Measurements from ENCODE around the gene DUSP6. TPM values are rescaled to one million over a fixed set of nuclear protein-coding genes. Genes with fewer than 3 reads are reported as not detected.
"Not testable (repeated sequence)": the region's sequence is repeated elsewhere in the genome, so short reads cannot be mapped to it uniquely, and the experiment has no call there.

Gene DUSP6
- total RNA-seq, 1 experiment from 2014 or later: 109 TPM

GRCh38 chr12:89345830-89346740 is 6.2 kb downstream of the DUSP6 start:
- peak overlapping the region; percentile 49 for H3K4me3 ChIP-seq (ENCODE audit: low read length)
- H3K36me3 ChIP-seq (ENCODE audit: insufficient read depth, low read length): peaks cover 9% of the 10 kb centered on the region; the same call in 1 of the 2 replicates
- peak; percentile 97 for DNase-seq
- 0 out of 2 replicates have a peak, but pooled peaks cover 3% of the 10 kb centered on the region for H4K20me1 ChIP-seq (ENCODE audit: insufficient read depth, low read depth, low read length)
- H3K79me2 ChIP-seq (ENCODE audit: low read length): peaks cover 28% of the 10 kb centered on the region
- peak overlapping the region; percentile 71 for H3K9ac ChIP-seq (ENCODE audit: low read length)
- H3K27ac ChIP-seq (ENCODE audit: low read length): peak overlapping the region; percentile 94
- peaks cover 63% of the 10 kb centered on the region for H3K4me1 ChIP-seq (ENCODE audit: low read length)
- H3K9me3 ChIP-seq (ENCODE audit: low read length): no peaks in the 10 kb centered on the region
- no peaks in the 10 kb centered on the region for H3K9me2 ChIP-seq (replicated peaks; ENCODE audit: insufficient read depth, low read length)
- H3K4me2 ChIP-seq (ENCODE audit: low read depth, low read length, poor library complexity, severe bottlenecking): peak overlapping the region; percentile 84
- no peaks in the 10 kb centered on the region for H3K27me3 ChIP-seq (ENCODE audit: low read length)
- H2AFZ ChIP-seq (ENCODE audit: low read length): peak overlapping the region; percentile 65

GRCh38 chr12:89345376-89345775 is 6.9 kb downstream of the DUSP6 start:
- Histone ChIP-seq H3K9ac (ENCODE audit: low read length) (peak overlapping the region; percentile 71), H4K20me1 (ENCODE audit: insufficient read depth, low read depth, low read length) (0 out of 2 replicates have a peak, but pooled peaks cover 3% of the 10 kb centered on the region), H3K27ac (ENCODE audit: low read length) (peak overlapping the region; percentile 94), H3K36me3 (ENCODE audit: insufficient read depth, low read length) (peaks cover 9% of the 10 kb centered on the region; the same call in 1 of the 2 replicates), H3K9me3 (ENCODE audit: low read length) (no peaks in the 10 kb centered on the region), H3K27me3 (ENCODE audit: low read length) (no peaks in the 10 kb centered on the region), H2AFZ (ENCODE audit: low read length) (peak overlapping the region; percentile 65; the same call in 1 of the 2 replicates), H3K4me1 (ENCODE audit: low read length) (peaks cover 60% of the 10 kb centered on the region), H3K9me2 (replicated peaks; ENCODE audit: insufficient read depth, low read length) (no peaks in the 10 kb centered on the region), H3K4me3 (ENCODE audit: low read length) (peak overlapping the region; percentile 49), H3K79me2 (ENCODE audit: low read length) (peaks cover 21% of the 10 kb centered on the region), H3K4me2 (ENCODE audit: low read depth, low read length, poor library complexity, severe bottlenecking) (peak overlapping the region; percentile 84)
- no peak for DNase-seq

- H3K27ac ChIP-seq (ENCODE audit: low read length): no peak overlapping the region
- no peaks in the 10 kb centered on the region for H3K27me3 ChIP-seq (ENCODE audit: low read length)
- no peak overlapping the region for H3K9ac ChIP-seq (ENCODE audit: low read length)
- H2AFZ ChIP-seq (ENCODE audit: low read length): no peak overlapping the region
- peaks cover 9% of the 10 kb centered on the region; the same call in 1 of the 2 replicates for H3K36me3 ChIP-seq (ENCODE audit: insufficient read depth, low read length)
- no peak for DNase-seq
- H3K4me3 ChIP-seq (ENCODE audit: low read length): no peak overlapping the region
- no peaks in the 10 kb centered on the region for H3K9me3 ChIP-seq (ENCODE audit: low read length)
- no peaks in the 10 kb centered on the region for H3K9me2 ChIP-seq (replicated peaks; ENCODE audit: insufficient read depth, low read length)
- H3K4me1 ChIP-seq (ENCODE audit: low read length): peaks cover 55% of the 10 kb centered on the region
- H4K20me1 ChIP-seq (ENCODE audit: insufficient read depth, low read depth, low read length): 0 out of 2 replicates have a peak, but pooled peaks cover 3% of the 10 kb centered on the region
- H3K4me2 ChIP-seq (ENCODE audit: low read depth, low read length, poor library complexity, severe bottlenecking): peak overlapping the region; percentile 84
- H3K79me2 ChIP-seq (ENCODE audit: low read length): peaks cover 16% of the 10 kb centered on the region
Measured at GRCh38 chr12:89344862-89345202, 7.5 kb downstream of the DUSP6 start.

- peaks cover 50% of the 10 kb centered on the region for H3K4me1 ChIP-seq (ENCODE audit: low read length)
- peaks cover 9% of the 10 kb centered on the region; the same call in 1 of the 2 replicates for H3K36me3 ChIP-seq (ENCODE audit: insufficient read depth, low read length)
- H3K9me3 ChIP-seq (ENCODE audit: low read length): no peaks in the 10 kb centered on the region
- no peak overlapping the region for H3K4me2 ChIP-seq (ENCODE audit: low read depth, low read length, poor library complexity, severe bottlenecking)
- H4K20me1 ChIP-seq (ENCODE audit: insufficient read depth, low read depth, low read length): no peaks in the 10 kb centered on the region
- H3K4me3 ChIP-seq (ENCODE audit: low read length): no peak overlapping the region
- H2AFZ ChIP-seq (ENCODE audit: low read length): no peak overlapping the region
- no peak for DNase-seq
- H3K27me3 ChIP-seq (ENCODE audit: low read length): no peaks in the 10 kb centered on the region
- H3K9me2 ChIP-seq (replicated peaks; ENCODE audit: insufficient read depth, low read length): no peaks in the 10 kb centered on the region
- H3K79me2 ChIP-seq (ENCODE audit: low read length): peaks cover 10% of the 10 kb centered on the region
- H3K27ac ChIP-seq (ENCODE audit: low read length): no peak overlapping the region
- H3K9ac ChIP-seq (ENCODE audit: low read length): no peak overlapping the region
Measured at GRCh38 chr12:89344043-89344861, 8.0 kb downstream of the DUSP6 start.

GRCh38 chr12:89343127-89343526 is 9.2 kb downstream of the DUSP6 start:
- peaks cover 50% of the 10 kb centered on the region for H3K4me1 ChIP-seq (ENCODE audit: low read length)
- H3K9me2 ChIP-seq (replicated peaks; ENCODE audit: insufficient read depth, low read length): no peaks in the 10 kb centered on the region
- no peak overlapping the region for H2AFZ ChIP-seq (ENCODE audit: low read length)
- H3K79me2 ChIP-seq (ENCODE audit: low read length): peaks cover under 1% of the 10 kb centered on the region; the same call in 1 of the 2 replicates
- H3K4me2 ChIP-seq (ENCODE audit: low read depth, low read length, poor library complexity, severe bottlenecking): no peak overlapping the region
- H3K9ac ChIP-seq (ENCODE audit: low read length): no peak overlapping the region
- DNase-seq: no peak
- no peaks in the 10 kb centered on the region for H3K9me3 ChIP-seq (ENCODE audit: low read length)
- H3K4me3 ChIP-seq (ENCODE audit: low read length): no peak overlapping the region
- no peak overlapping the region for H3K27ac ChIP-seq (ENCODE audit: low read length)
- H4K20me1 ChIP-seq (ENCODE audit: insufficient read depth, low read depth, low read length): no peaks in the 10 kb centered on the region
- H3K27me3 ChIP-seq (ENCODE audit: low read length): no peaks in the 10 kb centered on the region
- peaks cover under 1% of the 10 kb centered on the region; the same call in 1 of the 2 replicates for H3K36me3 ChIP-seq (ENCODE audit: insufficient read depth, low read length)

GRCh38 chr12:89340861-89341260 is 11.4 kb downstream of the DUSP6 start:
- Histone ChIP-seq H3K4me1 (ENCODE audit: low read length) (peaks cover 29% of the 10 kb centered on the region), H3K4me2 (ENCODE audit: low read depth, low read length, poor library complexity, severe bottlenecking) (no peak overlapping the region), H3K36me3 (ENCODE audit: insufficient read depth, low read length) (no peaks in the 10 kb centered on the region), H2AFZ (ENCODE audit: low read length) (no peak overlapping the region), H3K4me3 (ENCODE audit: low read length) (no peak overlapping the region), H3K9ac (ENCODE audit: low read length) (no peak overlapping the region), H3K27me3 (ENCODE audit: low read length) (no peaks in the 10 kb centered on the region), H3K9me3 (ENCODE audit: low read length) (no peaks in the 10 kb centered on the region), H3K79me2 (ENCODE audit: low read length) (no peaks in the 10 kb centered on the region), H3K27ac (ENCODE audit: low read length) (no peak overlapping the region), H4K20me1 (ENCODE audit: insufficient read depth, low read depth, low read length) (no peaks in the 10 kb centered on the region), H3K9me2 (replicated peaks; ENCODE audit: insufficient read depth, low read length) (no peaks in the 10 kb centered on the region)
- no peak for DNase-seq

GRCh38 chr12:89339526-89339925 is 12.8 kb downstream of the DUSP6 start:
- no peak for DNase-seq
- Histone ChIP-seq H3K4me3 (ENCODE audit: low read length) (no peak overlapping the region), H3K9me2 (replicated peaks; ENCODE audit: insufficient read depth, low read length) (no peaks in the 10 kb centered on the region), H2AFZ (ENCODE audit: low read length) (no peak overlapping the region), H4K20me1 (ENCODE audit: insufficient read depth, low read depth, low read length) (no peaks in the 10 kb centered on the region), H3K4me2 (ENCODE audit: low read depth, low read length, poor library complexity, severe bottlenecking) (no peak overlapping the region), H3K9me3 (ENCODE audit: low read length) (no peaks in the 10 kb centered on the region), H3K27ac (ENCODE audit: low read length) (no peak overlapping the region), H3K9ac (ENCODE audit: low read length) (no peak overlapping the region), H3K36me3 (ENCODE audit: insufficient read depth, low read length) (no peaks in the 10 kb centered on the region), H3K79me2 (ENCODE audit: low read length) (no peaks in the 10 kb centered on the region), H3K4me1 (ENCODE audit: low read length) (peaks cover 21% of the 10 kb centered on the region), H3K27me3 (ENCODE audit: low read length) (no peaks in the 10 kb centered on the region)

GRCh38 chr12:89337136-89337535 is 15.2 kb downstream of the DUSP6 start:
- H4K20me1 ChIP-seq (ENCODE audit: insufficient read depth, low read depth, low read length); DNase-seq; H2AFZ ChIP-seq (ENCODE audit: low read length); H3K27me3 ChIP-seq (ENCODE audit: low read length); H3K9ac ChIP-seq (ENCODE audit: low read length); H3K9me2 ChIP-seq (replicated peaks; ENCODE audit: insufficient read depth, low read length); H3K9me3 ChIP-seq (ENCODE audit: low read length); H3K79me2 ChIP-seq (ENCODE audit: low read length); H3K4me2 ChIP-seq (ENCODE audit: low read depth, low read length, poor library complexity, severe bottlenecking); H3K4me3 ChIP-seq (ENCODE audit: low read length); H3K36me3 ChIP-seq (ENCODE audit: insufficient read depth, low read length); H3K27ac ChIP-seq (ENCODE audit: low read length): not testable (repeated sequence)
- H3K4me1 ChIP-seq (ENCODE audit: low read length): peaks cover 29% of the 10 kb centered on the region
